ENCODE results near the gene CNRIP1. TPM values are rescaled to one million over a fixed set of nuclear protein-coding genes. Genes with fewer than 3 reads are reported as not detected.

The CNRIP1 gene
- total RNA-seq, 1 experiment from 2014 or later = 1.4 TPM

GRCh38 chr2:68345129-68345875, 25.6 kb upstream of the CNRIP1 start:
- peak; percentile 65 for ATAC-seq
- POLR2A ChIA-PET = no interaction called here
- peaks cover 3% of the 10 kb centered on the region for H3K4me1 Mint-ChIP-seq
- H3K9me3 Mint-ChIP-seq = peaks cover 3% of the 10 kb centered on the region
- H3K27ac Mint-ChIP-seq = no peak overlapping the region
- TF ChIP-seq OVOL2 (CRISPR knock-in tag; IDR thresholded peaks at IDR 0.05; ENCODE audit: borderline replicate concordance) = no peak
- no peak for TF ChIP-seq ATF2 (CRISPR knock-in tag; IDR thresholded peaks at IDR 0.05; ENCODE audit: borderline replicate concordance, low read depth)
- no peak for TF ChIP-seq ERG (CRISPR knock-in tag; IDR thresholded peaks at IDR 0.05)
- no peak for TF ChIP-seq NFATC4 (CRISPR knock-in tag; IDR thresholded peaks at IDR 0.05)
- no peak for TF ChIP-seq ESRRA (CRISPR knock-in tag; IDR thresholded peaks at IDR 0.05; ENCODE audit: borderline replicate concordance)
- no peak for TF ChIP-seq FOXP1 (CRISPR knock-in tag; IDR thresholded peaks at IDR 0.05; ENCODE audit: borderline replicate concordance)
- no peak for TF ChIP-seq HMGXB4 (CRISPR knock-in tag; IDR thresholded peaks at IDR 0.05)
- no peak for TF ChIP-seq CBFB (CRISPR knock-in tag; IDR thresholded peaks at IDR 0.05; ENCODE audit: low read depth)
- no peaks in the 10 kb centered on the region; the same call in 1 of the 2 replicates for H3K27me3 Mint-ChIP-seq (ENCODE audit: low read depth)
- DNase-seq (ENCODE audit: low spot score) = peak; percentile 20
- no peak overlapping the region for H3K4me3 Mint-ChIP-seq
- no peaks in the 10 kb centered on the region for H3K36me3 Mint-ChIP-seq
- CTCF ChIA-PET = interaction anchor here (1.5 to 2.1 kb wide), 2 partner anchors 13 to 14 kb away, joined by 5 to 10 read pairs; no protein-coding TSS in a partner anchor

GRCh38 chr2:68344031-68344430, 24.3 kb upstream of the CNRIP1 start:
- ATAC-seq (no peak), DNase-seq (ENCODE audit: low spot score) (no peak)
- H3K4me3 Mint-ChIP-seq = no peak overlapping the region
- ChIA-PET POLR2A (no interaction called here), CTCF (interaction anchor here (1.5 to 2.1 kb wide), 2 partner anchors 14 to 16 kb away, joined by 5 to 10 read pairs; no protein-coding TSS in a partner anchor)
- peaks cover 3% of the 10 kb centered on the region for H3K4me1 Mint-ChIP-seq
- no peaks in the 10 kb centered on the region for H3K36me3 Mint-ChIP-seq
- no peaks in the 10 kb centered on the region; the same call in 1 of the 2 replicates for H3K9me3 Mint-ChIP-seq
- H3K27ac Mint-ChIP-seq = no peak overlapping the region
- H3K27me3 Mint-ChIP-seq (ENCODE audit: low read depth) = no peaks in the 10 kb centered on the region; the same call in 1 of the 2 replicates
- TF ChIP-seq HMGXB4 (CRISPR knock-in tag; IDR thresholded peaks at IDR 0.05) = no peak
- TF ChIP-seq MAX (CRISPR knock-in tag; IDR thresholded peaks at IDR 0.05) = no peak
- no peak for TF ChIP-seq ESRRA (CRISPR knock-in tag; IDR thresholded peaks at IDR 0.05; ENCODE audit: borderline replicate concordance)
- no peak for TF ChIP-seq NFATC4 (CRISPR knock-in tag; IDR thresholded peaks at IDR 0.05)

- Mint-ChIP-seq H3K4me3 (no peak overlapping the region), H3K27me3 (ENCODE audit: low read depth) (no peaks in the 10 kb centered on the region), H3K36me3 (no peaks in the 10 kb centered on the region), H3K9me3 (0 out of 2 replicates have a peak, but pooled peaks cover 5% of the 10 kb centered on the region), H3K27ac (no peak overlapping the region), H3K4me1 (peaks cover 8% of the 10 kb centered on the region)
- no peak for DNase-seq (ENCODE audit: low spot score)
- ChIA-PET POLR2A (no interaction called here), CTCF (no interaction called here)
- ATAC-seq = no peak
- TF ChIP-seq SMAD4 (CRISPR knock-in tag; IDR thresholded peaks at IDR 0.05) (no peak), ZNF281 (CRISPR knock-in tag; IDR thresholded peaks at IDR 0.05) (no peak), NFE2L1 (CRISPR knock-in tag; IDR thresholded peaks at IDR 0.05) (no peak), NR2C2 (CRISPR knock-in tag; IDR thresholded peaks at IDR 0.05) (no peak), SMAD3 (CRISPR knock-in tag; IDR thresholded peaks at IDR 0.05; ENCODE audit: borderline replicate concordance) (no peak), MAX (CRISPR knock-in tag; IDR thresholded peaks at IDR 0.05) (no peak)
These were observed 22.7 kb upstream of the CNRIP1 start for GRCh38 chr2:68342470-68342869.
